Measurements from ENCODE around the gene LGR5. TPM values are rescaled to one million over a fixed set of nuclear protein-coding genes. Genes with fewer than 3 reads are reported as not detected.

Gene LGR5
- total and polyA plus RNA-seq, 10 donors: 0.02 to 0.19 (median 0.02) TPM; not detected in 7

DNA sequence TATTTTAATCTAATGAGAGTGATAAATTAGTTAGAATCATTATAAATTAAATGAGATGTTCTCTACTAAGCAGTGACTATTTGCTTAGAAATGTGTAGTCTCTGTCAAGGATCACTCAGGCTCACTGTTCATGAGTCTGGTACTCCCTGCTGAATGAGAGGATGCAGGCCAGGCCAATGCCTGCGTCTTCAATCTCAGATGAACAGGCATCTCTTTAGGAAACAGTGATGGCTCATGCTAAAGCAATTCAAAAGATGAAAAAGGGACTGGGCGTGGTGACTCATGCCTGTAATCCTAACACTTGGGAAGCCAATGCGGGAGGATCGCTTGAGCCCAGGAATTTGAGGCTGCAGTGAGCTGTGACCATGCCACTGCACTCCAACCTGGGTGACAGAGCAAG is 117.3 kb downstream of the LGR5 start:
- Histone ChIP-seq H3K27me3 (replicated peaks in 1 of 7) (no peaks in the 10 kb centered on the region), H3K4me1 (no peaks in the 10 kb centered on the region), H3K4me3 (no peak overlapping the region), H3K9me3 (no peaks in the 10 kb centered on the region), H3K36me3 (no peaks in the 10 kb centered on the region), H3K27ac (no peak overlapping the region)
- no peak for DNase-seq
- TF ChIP-seq POLR2A (IDR thresholded peaks at IDR 0.05) (no peak), POLR2AphosphoS5 (IDR thresholded peaks at IDR 0.05) (no peak)
- TF ChIP-seq, protein P1, sequence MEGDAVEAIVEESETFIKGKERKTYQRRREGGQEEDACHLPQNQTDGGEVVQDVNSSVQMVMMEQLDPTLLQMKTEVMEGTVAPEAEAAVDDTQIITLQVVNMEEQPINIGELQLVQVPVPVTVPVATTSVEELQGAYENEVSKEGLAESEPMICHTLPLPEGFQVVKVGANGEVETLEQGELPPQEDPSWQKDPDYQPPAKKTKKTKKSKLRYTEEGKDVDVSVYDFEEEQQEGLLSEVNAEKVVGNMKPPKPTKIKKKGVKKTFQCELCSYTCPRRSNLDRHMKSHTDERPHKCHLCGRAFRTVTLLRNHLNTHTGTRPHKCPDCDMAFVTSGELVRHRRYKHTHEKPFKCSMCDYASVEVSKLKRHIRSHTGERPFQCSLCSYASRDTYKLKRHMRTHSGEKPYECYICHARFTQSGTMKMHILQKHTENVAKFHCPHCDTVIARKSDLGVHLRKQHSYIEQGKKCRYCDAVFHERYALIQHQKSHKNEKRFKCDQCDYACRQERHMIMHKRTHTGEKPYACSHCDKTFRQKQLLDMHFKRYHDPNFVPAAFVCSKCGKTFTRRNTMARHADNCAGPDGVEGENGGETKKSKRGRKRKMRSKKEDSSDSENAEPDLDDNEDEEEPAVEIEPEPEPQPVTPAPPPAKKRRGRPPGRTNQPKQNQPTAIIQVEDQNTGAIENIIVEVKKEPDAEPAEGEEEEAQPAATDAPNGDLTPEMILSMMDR (IDR thresholded peaks at IDR 0.05 in 8 of 11, conservative IDR thresholded peaks at IDR 0.05 in 3 of 11): no peak
- intact Hi-C loops (cut with DNase I; ENCODE audit: low total_unique reads): no loop called here
- 92 to 94% (median 93%) methylated on average over 4 of the region's 4 CpGs for WGBS, 5 donors

DNA sequence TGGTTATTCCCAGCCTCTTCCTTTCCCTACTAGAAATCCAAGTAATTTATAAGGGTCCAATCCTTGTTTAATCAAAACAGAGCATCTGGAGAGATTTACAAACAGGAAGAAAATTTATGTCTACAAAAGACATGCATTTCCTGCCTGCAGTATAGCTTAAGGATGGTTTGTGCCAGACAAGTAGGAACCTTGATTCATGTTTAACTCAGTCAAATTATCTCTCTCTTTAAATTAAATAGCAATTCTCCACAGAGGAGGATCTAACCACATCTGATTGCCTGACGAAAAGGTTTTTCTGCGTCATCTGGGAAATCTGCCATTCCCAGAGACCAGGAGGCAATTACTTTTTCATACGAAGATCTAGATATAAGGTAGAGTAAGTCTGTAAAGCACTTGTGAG is 118.8 kb downstream of the LGR5 start:
- H3K4me3 ChIP-seq: no peak overlapping the region
- no peaks in the 10 kb centered on the region for H3K36me3 ChIP-seq
- H3K27ac ChIP-seq: no peak overlapping the region
- intact Hi-C loops (cut with DNase I; ENCODE audit: low total_unique reads): no loop called here
- no peaks in the 10 kb centered on the region for H3K4me1 ChIP-seq
- TF ChIP-seq POLR2A (IDR thresholded peaks at IDR 0.05) (no peak), POLR2AphosphoS5 (IDR thresholded peaks at IDR 0.05) (no peak)
- TF ChIP-seq, protein P1 (IDR thresholded peaks at IDR 0.05 in 8 of 11, conservative IDR thresholded peaks at IDR 0.05 in 3 of 11): no peak
- no peaks in the 10 kb centered on the region for H3K9me3 ChIP-seq
- no peaks in the 10 kb centered on the region for H3K27me3 ChIP-seq (replicated peaks in 1 of 7)
- WGBS, 5 donors: 66 to 81% (median 77%) methylated on average over 3 of the region's 3 CpGs
- no peak for DNase-seq

DNA sequence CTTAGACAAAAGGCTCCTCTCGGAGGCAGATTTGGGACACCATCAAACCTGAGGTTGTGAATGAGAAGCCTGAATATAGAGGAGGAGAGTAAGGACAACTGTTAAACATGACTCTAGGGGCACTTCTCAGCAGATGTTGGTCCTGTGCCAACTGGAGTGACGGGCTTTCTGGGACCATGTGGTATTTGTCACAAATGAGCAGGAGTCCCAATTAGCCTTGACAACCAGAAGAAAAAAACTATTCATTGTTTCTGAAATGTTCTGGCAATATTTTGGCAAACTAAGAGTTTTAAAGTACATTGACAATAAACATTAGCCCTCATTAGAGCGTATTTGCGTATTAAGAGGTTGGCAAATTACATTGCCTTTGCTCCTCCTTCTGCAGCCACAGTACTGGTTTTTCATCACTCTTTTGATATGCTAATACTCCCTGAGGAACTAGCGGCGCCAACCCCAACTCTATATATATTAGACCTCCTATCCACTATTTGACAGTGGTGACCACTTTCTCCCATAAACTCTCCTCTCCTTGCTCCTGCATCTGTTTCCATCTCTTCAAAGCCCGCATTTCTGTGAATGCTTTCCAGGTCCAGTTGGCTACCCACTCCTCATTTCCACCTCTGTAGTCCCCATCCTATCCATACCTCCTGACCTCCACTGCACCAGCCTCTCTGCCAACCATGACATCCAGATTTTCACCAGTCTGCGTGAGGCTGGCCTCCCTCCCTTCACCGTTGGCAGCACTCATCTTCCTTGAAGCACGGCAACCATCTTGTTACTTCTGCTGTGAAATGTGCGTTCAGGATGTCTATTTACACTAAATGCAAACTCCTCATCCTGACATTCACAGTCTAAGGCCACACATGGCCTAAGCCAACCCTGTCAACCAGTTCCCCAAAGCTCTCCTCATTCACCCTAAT is 123.3 kb downstream of the LGR5 start:
- Histone ChIP-seq H3K27me3 (replicated peaks in 1 of 7) (no peaks in the 10 kb centered on the region), H3K36me3 (no peaks in the 10 kb centered on the region), H3K9me3 (no peaks in the 10 kb centered on the region), H3K27ac (no peak overlapping the region), H3K4me3 (no peak overlapping the region), H3K4me1 (no peaks in the 10 kb centered on the region)
- WGBS, 5 donors: 71 to 78% (median 77%) methylated on average over 11 of the region's 11 CpGs
- DNase-seq: no peak
- intact Hi-C loops (cut with DNase I; ENCODE audit: low total_unique reads): no loop called here
- TF ChIP-seq, protein P1 (IDR thresholded peaks at IDR 0.05 in 8 of 11, conservative IDR thresholded peaks at IDR 0.05 in 3 of 11): no peak
- TF ChIP-seq POLR2AphosphoS5 (IDR thresholded peaks at IDR 0.05) (no peak), POLR2A (IDR thresholded peaks at IDR 0.05) (no peak)

DNA sequence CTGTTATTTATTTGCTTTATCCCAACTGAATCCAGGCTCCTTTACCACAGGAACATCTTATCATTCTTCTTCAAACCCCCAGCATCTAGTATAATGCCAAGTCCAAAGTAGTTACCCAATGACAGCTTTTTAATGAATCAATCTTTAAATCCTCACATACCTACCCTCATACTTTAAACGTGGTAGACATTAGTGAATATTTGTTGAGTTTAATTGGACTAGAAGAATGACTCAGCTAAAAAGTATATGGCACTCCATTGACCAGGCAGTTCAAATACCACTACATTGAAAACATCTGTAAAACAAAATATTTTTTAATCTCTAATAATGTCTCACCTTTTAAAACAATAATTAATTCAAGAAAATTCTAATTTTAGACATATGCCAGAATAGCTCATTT is 125.9 kb downstream of the LGR5 start:
- TF ChIP-seq, protein P1 (IDR thresholded peaks at IDR 0.05 in 8 of 11, conservative IDR thresholded peaks at IDR 0.05 in 3 of 11): no peak
- no peak for TF ChIP-seq POLR2AphosphoS5 (IDR thresholded peaks at IDR 0.05)
- no peak for TF ChIP-seq POLR2A (IDR thresholded peaks at IDR 0.05)
- Histone ChIP-seq H3K4me3 (no peak overlapping the region), H3K27me3 (replicated peaks in 1 of 7) (no peaks in the 10 kb centered on the region), H3K36me3 (no peaks in the 10 kb centered on the region), H3K4me1 (no peaks in the 10 kb centered on the region), H3K9me3 (no peaks in the 10 kb centered on the region), H3K27ac (no peak overlapping the region)
- DNase-seq: no peak
- intact Hi-C loops (cut with DNase I; ENCODE audit: low total_unique reads): no loop called here
- WGBS, 5 donors: 62 to 86% (median 83%) methylated on average over 1 of the region's 1 CpG

Measured in spleen (tissue), 11 donors.